Caco-2 (cell line): ENCODE data around the gene CLSTN2. TPM values are rescaled to one million over a fixed set of nuclear protein-coding genes. Genes with fewer than 3 reads are reported as not detected.

ENCODE experiments used
- BruUV-seq: library from RNA; stranded (reverse); fragments of 400-500 nt; replicated peaks from 2 replicates; lab custom pipeline; 2021; lab: Mats Ljungman, UMichigan
- CTCF ChIA-PET: fragments of 300-600 bp; sonication (Branson Sonifier 250); formaldehyde crosslinking; loops from one replicate; lab custom pipeline; 2022; ENCODE audit warnings: antibody characterized with exemption; lab: Charles Lee
- POLR2A ChIA-PET: fragments of 300-600 bp; sonication (Branson Sonifier 250); formaldehyde crosslinking; loops from one replicate; lab custom pipeline; 2022; ENCODE audit warnings: antibody characterized with exemption; lab: Charles Lee
- DNase-seq, 2 experiments: peaks; one replicate each; pipeline versions ENCODE4 v3.0.0 to v3.0.0-alpha.2; 2020 to 2022
- H3K27me3 ChIP-seq: replicated peaks from 2 replicates; pipeline ENCODE4 v1.6.0; 2011; ENCODE audit warnings: low read length; ENCODE audit not compliant: control insufficient read depth, insufficient read depth
- H3K36me3 ChIP-seq: 2 replicates; pipeline ENCODE4 v1.5.1; 2011; ENCODE audit warnings: low read length; ENCODE audit not compliant: control insufficient read depth, insufficient read depth
- H3K4me1 ChIP-seq: fragments of 250-450 bp; sonication (Bioruptor Pico); 2 replicates; pipeline ENCODE4 v1.5.1; 2020; ENCODE audit warnings: mild to moderate bottlenecking
- H3K4me3 ChIP-seq: 2 replicates; pipeline ENCODE4 v1.5.1; 2011; ENCODE audit warnings: low read depth, mild to moderate bottlenecking, control low read depth, low read length
- H3K9me3 ChIP-seq: fragments of 250-450 bp; sonication (Bioruptor Pico); 2 replicates; pipeline ENCODE4 v1.5.1; 2020; ENCODE audit warnings: mild to moderate bottlenecking, moderate library complexity
- H3K27ac Mint-ChIP-seq: one replicate; pipeline ENCODE4 v1.8.0; 2022; ENCODE audit warnings: mixed read lengths; ENCODE audit not compliant: unreplicated experiment
- H3K27me3 Mint-ChIP-seq: one replicate; pipeline ENCODE4 v1.8.0; 2022; ENCODE audit warnings: mixed read lengths; ENCODE audit not compliant: insufficient read depth, unreplicated experiment
- H3K36me3 Mint-ChIP-seq: one replicate; pipeline ENCODE4 v1.8.0; 2022; ENCODE audit warnings: mild to moderate bottlenecking, mixed read lengths; ENCODE audit not compliant: insufficient read depth, unreplicated experiment
- H3K4me1 Mint-ChIP-seq: one replicate; pipeline ENCODE4 v1.8.0; 2022; ENCODE audit warnings: low read depth, mixed read lengths; ENCODE audit not compliant: unreplicated experiment
- H3K4me3 Mint-ChIP-seq: one replicate; pipeline ENCODE4 v1.8.0; 2022; ENCODE audit warnings: mild to moderate bottlenecking, moderate library complexity, mixed read lengths; ENCODE audit not compliant: unreplicated experiment
- H3K9me3 Mint-ChIP-seq: one replicate; pipeline ENCODE4 v1.8.0; 2022; ENCODE audit warnings: mixed read lengths; ENCODE audit not compliant: unreplicated experiment
- intact Hi-C: fragments of 100-400 bp; cut with micrococcal nuclease; formaldehyde crosslinking; loops from one replicate; pipeline ENCODE4 v1.10.0; 2022; ENCODE audit not compliant: unreplicated experiment
- total RNA-seq: library from RNA; stranded (reverse); gene quantifications from 2 replicates; pipeline ENCODE4 v1.2.3, GENCODE V29; 2022
- TF ChIP-seq, protein P1 (sequence below), 2 experiments: fragments of 200-600 bp in 1 of 2; IDR thresholded peaks; 1 replicate in 1 of 2; 2 replicates in 1 of 2; pipeline versions ENCODE4 v1.5.1 to v1.8.0; 2011 to 2022; ENCODE audit warnings: antibody characterized with exemption in 1 of 2, control low read depth in 1 of 2, inconsistent platforms in 1 of 2, low read depth in 1 of 2, low read length in 1 of 2, mild to moderate bottlenecking in 1 of 2, moderate library complexity in 1 of 2; ENCODE audit not compliant: insufficient read depth in 1 of 2, severe bottlenecking in 1 of 2, unreplicated experiment in 1 of 2

Gene CLSTN2
- total RNA-seq, 1 experiment from 2014 or later, result 26.1 TPM

DNA sequence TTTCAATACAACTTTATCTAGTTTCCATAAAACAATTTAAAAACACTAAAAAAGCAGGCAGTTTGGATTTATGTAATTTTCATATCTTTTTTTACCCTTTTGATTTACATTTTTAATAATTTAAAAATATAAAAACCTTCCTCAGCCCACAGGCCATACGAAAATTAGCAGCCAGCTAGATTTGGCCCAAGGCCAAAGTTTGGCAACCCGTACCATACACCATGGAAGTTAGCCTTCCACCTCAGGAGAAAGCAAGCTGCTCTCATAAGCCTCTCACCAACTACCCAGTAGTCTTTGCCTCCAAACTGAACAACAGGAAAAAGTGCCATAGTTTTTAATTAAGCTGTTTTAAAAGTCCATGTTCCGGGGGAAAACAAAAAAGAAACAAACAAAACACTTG is 635.6 kb downstream of the CLSTN2 start:
- no peaks in the 10 kb centered on the region for H3K36me3 ChIP-seq
- no peak overlapping the region for H3K4me3 Mint-ChIP-seq
- TF ChIP-seq, protein P1, sequence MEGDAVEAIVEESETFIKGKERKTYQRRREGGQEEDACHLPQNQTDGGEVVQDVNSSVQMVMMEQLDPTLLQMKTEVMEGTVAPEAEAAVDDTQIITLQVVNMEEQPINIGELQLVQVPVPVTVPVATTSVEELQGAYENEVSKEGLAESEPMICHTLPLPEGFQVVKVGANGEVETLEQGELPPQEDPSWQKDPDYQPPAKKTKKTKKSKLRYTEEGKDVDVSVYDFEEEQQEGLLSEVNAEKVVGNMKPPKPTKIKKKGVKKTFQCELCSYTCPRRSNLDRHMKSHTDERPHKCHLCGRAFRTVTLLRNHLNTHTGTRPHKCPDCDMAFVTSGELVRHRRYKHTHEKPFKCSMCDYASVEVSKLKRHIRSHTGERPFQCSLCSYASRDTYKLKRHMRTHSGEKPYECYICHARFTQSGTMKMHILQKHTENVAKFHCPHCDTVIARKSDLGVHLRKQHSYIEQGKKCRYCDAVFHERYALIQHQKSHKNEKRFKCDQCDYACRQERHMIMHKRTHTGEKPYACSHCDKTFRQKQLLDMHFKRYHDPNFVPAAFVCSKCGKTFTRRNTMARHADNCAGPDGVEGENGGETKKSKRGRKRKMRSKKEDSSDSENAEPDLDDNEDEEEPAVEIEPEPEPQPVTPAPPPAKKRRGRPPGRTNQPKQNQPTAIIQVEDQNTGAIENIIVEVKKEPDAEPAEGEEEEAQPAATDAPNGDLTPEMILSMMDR (IDR thresholded peaks at IDR 0.05; ENCODE audit: insufficient read depth in 1 of 2, low read depth in 1 of 2, low read length in 1 of 2, severe bottlenecking in 1 of 2, unreplicated experiment in 1 of 2), result no peak
- DNase-seq, result no peak
- no peaks in the 10 kb centered on the region for H3K9me3 ChIP-seq
- H3K4me1 ChIP-seq, result no peaks in the 10 kb centered on the region
- no peak overlapping the region for H3K4me3 ChIP-seq
- intact Hi-C loops, result no loop called here
- H3K9me3 Mint-ChIP-seq, result no peaks in the 10 kb centered on the region
- ChIA-PET POLR2A (interaction anchor here (0.6 kb wide), 1 partner anchor 430 kb away, joined by 3 read pairs; no protein-coding TSS in a partner anchor), CTCF (no interaction called here)
- H3K27me3 Mint-ChIP-seq, result no peaks in the 10 kb centered on the region
- no peaks in the 10 kb centered on the region for H3K36me3 Mint-ChIP-seq
- no TSS peak for BruUV-seq
- no peaks in the 10 kb centered on the region for H3K4me1 Mint-ChIP-seq
- H3K27me3 ChIP-seq, result no peaks in the 10 kb centered on the region
- H3K27ac Mint-ChIP-seq, result no peak overlapping the region

DNA sequence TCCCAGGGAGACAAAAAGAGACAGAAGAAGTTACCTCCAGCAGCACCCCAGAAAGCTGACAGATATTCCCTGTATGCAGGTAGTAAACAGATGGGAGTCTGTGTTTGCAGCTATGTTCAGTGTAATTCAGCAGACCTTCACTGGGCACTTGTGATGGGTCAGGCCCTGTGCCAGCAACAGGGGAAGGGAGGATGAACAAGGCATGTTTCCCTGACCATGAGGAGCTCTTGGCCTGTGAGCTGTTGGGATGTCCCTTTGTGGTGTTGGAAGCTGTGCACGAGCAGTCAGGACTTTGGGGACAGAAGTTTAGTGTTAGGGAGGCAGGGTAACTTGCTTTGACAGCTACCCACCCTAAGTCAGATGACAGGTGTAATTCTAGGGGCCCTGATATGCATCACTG is 636.9 kb downstream of the CLSTN2 start:
- TF ChIP-seq, protein P1 (IDR thresholded peaks at IDR 0.05; ENCODE audit: insufficient read depth in 1 of 2, low read depth in 1 of 2, low read length in 1 of 2, severe bottlenecking in 1 of 2, unreplicated experiment in 1 of 2), result no peak
- DNase-seq, result no peak
- Histone ChIP-seq H3K36me3 (no peaks in the 10 kb centered on the region), H3K4me3 (no peak overlapping the region), H3K27me3 (no peaks in the 10 kb centered on the region), H3K4me1 (no peaks in the 10 kb centered on the region), H3K9me3 (no peaks in the 10 kb centered on the region)
- no peaks in the 10 kb centered on the region for H3K9me3 Mint-ChIP-seq
- H3K27ac Mint-ChIP-seq, result no peak overlapping the region
- BruUV-seq, result no TSS peak
- no peaks in the 10 kb centered on the region for H3K36me3 Mint-ChIP-seq
- intact Hi-C loops, result no loop called here
- CTCF ChIA-PET, result no interaction called here
- POLR2A ChIA-PET, result no interaction called here
- no peak overlapping the region for H3K4me3 Mint-ChIP-seq
- no peaks in the 10 kb centered on the region for H3K4me1 Mint-ChIP-seq
- H3K27me3 Mint-ChIP-seq, result no peaks in the 10 kb centered on the region

DNA sequence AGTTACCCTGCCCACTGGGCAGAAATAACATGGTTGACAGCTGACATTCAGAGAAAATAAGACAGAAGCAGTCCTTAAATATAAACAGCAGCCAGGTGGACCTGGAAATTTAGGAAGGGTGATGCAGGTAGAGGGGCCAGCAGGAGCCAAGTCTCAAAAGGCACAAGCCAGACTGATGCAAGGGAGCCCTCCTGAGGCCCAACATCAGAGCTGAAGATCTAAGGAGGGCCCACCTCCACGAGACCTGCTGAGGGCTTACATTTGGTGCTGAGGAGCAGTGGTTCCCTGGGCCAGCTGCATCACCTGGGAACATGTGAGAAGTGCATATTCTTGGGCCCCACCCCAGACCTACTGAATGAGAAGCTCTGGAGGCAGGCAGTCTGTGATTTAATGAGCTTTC is 637.3 kb downstream of the CLSTN2 start:
- no peaks in the 10 kb centered on the region for H3K36me3 Mint-ChIP-seq
- H3K9me3 Mint-ChIP-seq, result no peaks in the 10 kb centered on the region
- CTCF ChIA-PET, result no interaction called here
- no peak overlapping the region for H3K4me3 Mint-ChIP-seq
- H3K27me3 Mint-ChIP-seq, result no peaks in the 10 kb centered on the region
- TF ChIP-seq, protein P1 (IDR thresholded peaks at IDR 0.05; ENCODE audit: insufficient read depth in 1 of 2, low read depth in 1 of 2, low read length in 1 of 2, severe bottlenecking in 1 of 2, unreplicated experiment in 1 of 2), result no peak
- Histone ChIP-seq H3K4me1 (no peaks in the 10 kb centered on the region), H3K27me3 (no peaks in the 10 kb centered on the region), H3K9me3 (no peaks in the 10 kb centered on the region), H3K36me3 (no peaks in the 10 kb centered on the region), H3K4me3 (no peak overlapping the region)
- no peaks in the 10 kb centered on the region for H3K4me1 Mint-ChIP-seq
- BruUV-seq, result no TSS peak
- no peak for DNase-seq
- no peak overlapping the region for H3K27ac Mint-ChIP-seq
- POLR2A ChIA-PET, result no interaction called here
- intact Hi-C loops, result no loop called here
